PC-9 (cell line): ENCODE results near the gene DOHH. TPM values are rescaled to one million over a fixed set of nuclear protein-coding genes. Genes with fewer than 3 reads are reported as not detected.

Experiments
- BruUV-seq: library from RNA; stranded (reverse); fragments of 400-500 nt; replicated peaks from 2 replicates; lab custom pipeline; 2021; lab: Mats Ljungman, UMichigan
- CTCF ChIA-PET: fragments of 300-600 bp; sonication (Branson Sonifier 250); formaldehyde crosslinking; loops from one replicate; lab custom pipeline; 2022; ENCODE audit warnings: antibody characterized with exemption; lab: Charles Lee
- POLR2A ChIA-PET: fragments of 300-600 bp; sonication (Branson Sonifier 250); formaldehyde crosslinking; loops from one replicate; lab custom pipeline; 2022; ENCODE audit warnings: antibody characterized with exemption; ENCODE audit not compliant: unreplicated experiment; lab: Charles Lee
- DNase-seq, 2 experiments: peaks; one replicate each; pipeline versions ENCODE4 v3.0.0 to v3.0.0-alpha.2; 2015 to 2022; ENCODE audit warnings: mixed read lengths in 1 of 2
- H2AFZ ChIP-seq: fragments of 200-600 bp; sonication (generic); 2 replicates; pipeline ENCODE4 v1.8.1; 2017; ENCODE audit warnings: antibody characterized with exemption
- H3F3A ChIP-seq: fragments of 200-600 bp; sonication (generic); 2 replicates; pipeline ENCODE4 v1.8.1; 2017; ENCODE audit warnings: antibody characterized with exemption, mild to moderate bottlenecking, low read depth; ENCODE audit not compliant: insufficient read depth
- H3K27ac ChIP-seq: fragments of 200-600 bp; sonication (generic); 2 replicates; pipeline ENCODE4 v1.6.1; 2016; ENCODE audit warnings: mixed run types
- H3K27me3 ChIP-seq: fragments of 200-600 bp; sonication (generic); 2 replicates; pipeline ENCODE4 v1.6.1; 2016; ENCODE audit warnings: low read depth, mixed run types; ENCODE audit not compliant: insufficient read depth
- H3K36me3 ChIP-seq: fragments of 200-600 bp; sonication (generic); 2 replicates; pipeline ENCODE4 v1.6.1; 2016; ENCODE audit warnings: low read depth, mixed run types
- H3K4me1 ChIP-seq: fragments of 200-600 bp; sonication (generic); replicated peaks from 2 replicates; pipeline ENCODE4 v1.6.1; 2016; ENCODE audit warnings: mixed run types; ENCODE audit not compliant: insufficient read depth
- H3K4me2 ChIP-seq: fragments of 200-600 bp; sonication (generic); 2 replicates; pipeline ENCODE4 v1.6.1; 2017; ENCODE audit warnings: mixed run types
- H3K4me3 ChIP-seq: fragments of 200-600 bp; sonication (generic); 2 replicates; pipeline ENCODE4 v1.6.1; 2016; ENCODE audit warnings: mixed run types
- H3K79me2 ChIP-seq: fragments of 200-600 bp; sonication (generic); 2 replicates; pipeline ENCODE4 v1.6.1; 2017; ENCODE audit warnings: low read depth, mixed run types
- H3K9me2 ChIP-seq: fragments of 200-600 bp; sonication (generic); 2 replicates; pipeline ENCODE4 v1.8.1; 2017; ENCODE audit warnings: mild to moderate bottlenecking; ENCODE audit not compliant: insufficient read depth
- H3K9me3 ChIP-seq: fragments of 200-600 bp; sonication (generic); 2 replicates; pipeline ENCODE4 v1.8.1; 2016; ENCODE audit warnings: low read depth; ENCODE audit not compliant: insufficient read depth
- H4K20me1 ChIP-seq: fragments of 200-600 bp; sonication (generic); 2 replicates; pipeline ENCODE4 v1.8.1; 2017; ENCODE audit not compliant: insufficient read depth
- CTCF ChIP-seq: fragments of 200-600 bp; sonication (generic); conservative IDR thresholded peaks from 2 replicates; pipeline ENCODE4 v1.6.1; 2017; ENCODE audit warnings: mixed run types, antibody characterized with exemption, mild to moderate bottlenecking, moderate library complexity
- EZH2 ChIP-seq: fragments of 200-600 bp; sonication (generic); IDR thresholded peaks from 2 replicates; pipeline ENCODE4 v1.8.0; 2017; ENCODE audit warnings: antibody characterized with exemption, low read depth
- intact Hi-C: fragments of 100-400 bp; cut with micrococcal nuclease; formaldehyde crosslinking; loops from one replicate; pipeline ENCODE4 v1.10.0; 2022; ENCODE audit not compliant: unreplicated experiment
- total RNA-seq: library from RNA; stranded (reverse); gene quantifications from 2 replicates; pipeline ENCODE4 v1.2.3, GENCODE V29; 2021

Gene DOHH
- total RNA-seq, 1 experiment from 2014 or later: 7.7 TPM

DNA sequence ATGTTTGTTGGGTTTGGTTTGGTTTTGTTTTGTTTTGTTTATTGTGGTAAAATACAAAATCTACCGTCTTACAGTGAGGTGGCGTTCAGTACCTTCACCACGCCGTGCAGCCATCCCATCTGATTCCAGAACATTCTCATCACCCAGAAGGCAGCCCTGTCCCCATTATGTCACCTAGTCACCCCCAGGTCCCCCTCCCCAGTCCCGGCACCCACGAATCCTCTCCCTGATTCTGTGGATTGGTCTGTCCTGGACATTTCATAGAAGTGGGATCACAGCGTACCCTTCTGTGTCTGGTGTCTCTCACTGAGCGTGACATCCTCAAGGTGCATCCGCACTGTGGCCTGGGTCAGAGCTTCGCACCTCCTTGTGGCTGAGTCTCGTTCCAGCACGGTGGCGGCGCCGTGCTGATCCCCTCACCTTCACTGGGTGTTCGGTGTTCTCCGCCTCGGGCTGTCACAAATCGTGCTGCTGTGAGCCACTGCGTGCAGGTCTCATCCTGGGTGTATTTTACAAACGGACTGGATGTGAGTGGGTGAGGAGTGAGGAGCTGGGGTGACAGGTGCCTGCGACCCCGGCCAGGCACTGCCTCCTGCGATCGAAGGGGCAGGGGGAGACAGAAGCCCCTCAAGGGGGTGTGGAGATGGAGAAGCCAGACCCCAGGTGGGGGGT is 37.9 kb upstream of the DOHH start:
- Histone ChIP-seq H3K4me2 (no peak overlapping the region), H3K79me2 (no peaks in the 10 kb centered on the region), H3K4me1 (no peaks in the 10 kb centered on the region), H3K4me3 (no peak overlapping the region), H2AFZ (no peak overlapping the region), H3K36me3 (no peaks in the 10 kb centered on the region), H3K27me3 (no peaks in the 10 kb centered on the region), H4K20me1 (no peaks in the 10 kb centered on the region; the same call in 1 of the 2 replicates), H3F3A (peaks cover 4% of the 10 kb centered on the region; the same call in 1 of the 2 replicates), H3K9me2 (no peaks in the 10 kb centered on the region), H3K27ac (no peak overlapping the region), H3K9me3 (no peaks in the 10 kb centered on the region)
- intact Hi-C loops: no loop called here
- TF ChIP-seq EZH2: no peak
- TF ChIP-seq CTCF: no peak
- DNase-seq: no peak
- no TSS peak for BruUV-seq
- ChIA-PET POLR2A (no interaction called here), CTCF (no interaction called here)

GRCh38 chr19:3537438-3538240 is 37.2 kb upstream of the DOHH start:
- Histone ChIP-seq H3K27me3 (no peaks in the 10 kb centered on the region), H3K79me2 (no peaks in the 10 kb centered on the region), H3K9me3 (no peaks in the 10 kb centered on the region), H3K4me2 (no peak overlapping the region), H2AFZ (no peak overlapping the region), H3K9me2 (no peaks in the 10 kb centered on the region), H3K4me1 (no peaks in the 10 kb centered on the region), H3K4me3 (no peak overlapping the region), H3K36me3 (no peaks in the 10 kb centered on the region), H3K27ac (no peak overlapping the region), H3F3A (peaks cover 4% of the 10 kb centered on the region; the same call in 1 of the 2 replicates), H4K20me1 (no peaks in the 10 kb centered on the region; the same call in 1 of the 2 replicates)
- ChIA-PET POLR2A (no interaction called here), CTCF (no interaction called here)
- DNase-seq: no peak
- TF ChIP-seq CTCF (no peak), EZH2 (no peak)
- intact Hi-C loops: no loop called here
- BruUV-seq: no TSS peak

DNA sequence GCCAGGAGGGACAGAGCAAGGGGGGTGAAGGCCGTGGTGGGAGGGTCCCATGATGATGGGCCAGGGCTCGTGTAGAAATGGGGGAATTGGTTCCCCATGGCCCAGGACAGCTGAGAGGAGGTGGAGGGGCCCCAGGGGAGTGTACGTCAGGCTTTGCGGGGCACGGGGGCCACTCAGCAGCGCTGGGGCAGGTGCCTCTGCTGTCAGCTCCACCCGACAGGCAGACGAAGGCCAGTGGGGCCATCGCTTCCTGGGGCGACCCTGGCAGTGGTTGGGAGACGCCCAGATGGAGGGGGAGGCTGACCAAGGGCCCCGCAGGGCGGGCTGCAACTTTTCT is 36.6 kb upstream of the DOHH start:
- Histone ChIP-seq H3K36me3 (no peaks in the 10 kb centered on the region), H3K9me2 (no peaks in the 10 kb centered on the region), H3K27me3 (no peaks in the 10 kb centered on the region), H3K4me2 (no peak overlapping the region), H3K27ac (no peak overlapping the region), H3F3A (peaks cover 2% of the 10 kb centered on the region; the same call in 1 of the 2 replicates), H3K9me3 (no peaks in the 10 kb centered on the region), H4K20me1 (no peaks in the 10 kb centered on the region; the same call in 1 of the 2 replicates), H3K79me2 (no peaks in the 10 kb centered on the region), H2AFZ (no peak overlapping the region), H3K4me3 (no peak overlapping the region), H3K4me1 (no peaks in the 10 kb centered on the region)
- intact Hi-C loops: no loop called here
- TF ChIP-seq EZH2 (no peak), CTCF (no peak)
- ChIA-PET CTCF (no interaction called here), POLR2A (no interaction called here)
- no peak for DNase-seq
- BruUV-seq: no TSS peak
